ENCODE measurements around the gene PZP.

- no peak for TF ChIP-seq POLR2AphosphoS5 (IDR thresholded peaks at IDR 0.05; ENCODE audit: low read depth, low read length)
- no peak for TF ChIP-seq TAF1 (IDR thresholded peaks at IDR 0.05; ENCODE audit: borderline replicate concordance, low read depth, low read length)
- no peak for TF ChIP-seq POLR2A (IDR thresholded peaks at IDR 0.05; ENCODE audit: low read depth, low read length)
These were observed 98.3 kb downstream of the PZP start for GRCh38 chr12:9109737-9110491.

Data from GM12892 (cell line).